HG02852 (cell line): ENCODE results near the gene CACNB2.

Experiments used
- ATAC-seq: cut with Tn5 transposase; IDR thresholded peaks from one replicate; pipeline ENCODE4 v1.9.1; 2021; ENCODE audit warnings: mild to moderate bottlenecking, moderate library complexity; ENCODE audit not compliant: unreplicated experiment

The CACNB2 gene

GRCh38 chr10:18497806-18498369 lies 357.7 kb downstream of the CACNB2 start:
- ATAC-seq: no peak

- no peak for ATAC-seq
Measured at GRCh38 chr10:18498998-18499397, 358.8 kb downstream of the CACNB2 start.

GRCh38 chr10:18500576-18500975 lies 360.4 kb downstream of the CACNB2 start:
- no peak for ATAC-seq

GRCh38 chr10:18501198-18501597 lies 361.0 kb downstream of the CACNB2 start:
- ATAC-seq: peak; percentile 91

GRCh38 chr10:18501629-18502028 lies 361.4 kb downstream of the CACNB2 start:
- ATAC-seq: no peak

- no peak for ATAC-seq
Measured at GRCh38 chr10:18504161-18504560, 363.9 kb downstream of the CACNB2 start.

GRCh38 chr10:18505456-18506118 lies 365.4 kb downstream of the CACNB2 start:
- ATAC-seq: no peak

- ATAC-seq: no peak
Measured at GRCh38 chr10:18508587-18508986, 368.4 kb downstream of the CACNB2 start.

- ATAC-seq: no peak
Measured at GRCh38 chr10:18514537-18514936, 374.3 kb downstream of the CACNB2 start.

GRCh38 chr10:18516851-18517250 lies 376.6 kb downstream of the CACNB2 start:
- no peak for ATAC-seq

- no peak for ATAC-seq
Measured at GRCh38 chr10:18523025-18523424, 382.8 kb downstream of the CACNB2 start.

- no peak for ATAC-seq
Measured at GRCh38 chr10:18523858-18524257, 383.6 kb downstream of the CACNB2 start.

- no peak for ATAC-seq
Measured at GRCh38 chr10:18527687-18528086, 387.5 kb downstream of the CACNB2 start.

- ATAC-seq: no peak
Measured at GRCh38 chr10:18528292-18528691, 388.1 kb downstream of the CACNB2 start.

- ATAC-seq: no peak
Measured at GRCh38 chr10:18532881-18533535, 392.8 kb downstream of the CACNB2 start.

- no peak for ATAC-seq
Measured at GRCh38 chr10:18533896-18534295, 393.7 kb downstream of the CACNB2 start.

- no peak for ATAC-seq
Measured at GRCh38 chr10:18539335-18539734, 399.1 kb downstream of the CACNB2 start.

- no peak for ATAC-seq
Measured at GRCh38 chr10:18540195-18540594, 400.0 kb downstream of the CACNB2 start.

- ATAC-seq: no peak
Measured at GRCh38 chr10:18542832-18543231, 402.6 kb downstream of the CACNB2 start.

GRCh38 chr10:18545621-18546305 lies 405.5 kb downstream of the CACNB2 start:
- ATAC-seq: no peak

- ATAC-seq: no peak
Measured at GRCh38 chr10:18549105-18549504, 408.9 kb downstream of the CACNB2 start.

- no peak for ATAC-seq
Measured at GRCh38 chr10:18551473-18551872, 411.2 kb downstream of the CACNB2 start.
